Activated CD4-positive, alpha-beta T cell treated with anti-CD3 and anti-CD28 coated beads for 48 hours (primary cell): ENCODE measurements around the gene PDCD11.
"Not testable (repeated sequence)": the region's sequence is repeated elsewhere in the genome, so short reads cannot be mapped to it uniquely, and the experiment has no call there.

ENCODE experiments used
- DNase-seq: peaks from one replicate; pipeline ENCODE4 v3.0.0-alpha.2; 2020

Gene PDCD11

DNA sequence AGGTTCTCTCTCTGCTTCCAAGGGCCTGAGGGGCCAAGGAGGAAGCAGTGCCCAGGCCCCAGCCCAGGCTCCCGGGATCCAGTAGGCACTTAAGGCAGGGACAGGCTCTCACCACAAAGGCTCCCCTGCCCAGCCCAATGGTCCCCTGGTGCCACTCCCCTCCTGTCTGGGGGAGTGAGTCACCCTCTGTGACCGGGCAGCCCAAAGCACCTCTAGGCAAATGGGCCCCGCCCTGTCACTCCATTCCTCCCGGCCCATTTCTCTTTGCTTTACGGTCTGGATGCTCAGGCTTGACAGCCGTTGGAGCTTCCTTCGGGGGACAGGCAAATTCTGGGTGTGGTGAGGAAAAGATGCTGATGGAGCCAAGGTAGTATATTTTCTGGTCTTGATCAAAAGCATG, 82.7 kb downstream of the PDCD11 start, which contains the start of gene CALHM3:
CALHM3 (minus strand) TSS at position 106 of the 400 bp plus-strand sequence. CDS start 208 bp downstream, outside the sequence.
- DNase-seq: no peak

DNA sequence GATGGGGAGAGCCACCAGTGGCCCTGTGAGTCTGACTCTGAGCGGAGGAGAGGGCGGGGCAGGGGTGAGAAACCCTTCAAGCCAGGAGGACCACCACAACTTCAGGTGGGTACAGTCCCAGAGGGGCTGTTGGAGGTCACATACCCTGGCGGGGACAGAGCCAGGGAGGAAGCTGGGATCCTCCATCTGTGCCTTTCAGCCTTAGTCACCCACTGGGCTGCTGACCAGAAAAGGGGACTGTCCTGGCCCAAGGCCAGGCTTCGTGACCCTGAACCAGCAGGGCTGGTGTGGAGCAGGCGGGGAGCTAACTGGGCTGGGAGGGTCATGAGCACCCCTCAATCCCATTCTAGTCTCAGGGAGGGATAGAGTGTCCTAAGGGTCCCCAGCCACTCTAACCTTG, 84.1 kb downstream of the PDCD11 start:
- DNase-seq: no peak

DNA sequence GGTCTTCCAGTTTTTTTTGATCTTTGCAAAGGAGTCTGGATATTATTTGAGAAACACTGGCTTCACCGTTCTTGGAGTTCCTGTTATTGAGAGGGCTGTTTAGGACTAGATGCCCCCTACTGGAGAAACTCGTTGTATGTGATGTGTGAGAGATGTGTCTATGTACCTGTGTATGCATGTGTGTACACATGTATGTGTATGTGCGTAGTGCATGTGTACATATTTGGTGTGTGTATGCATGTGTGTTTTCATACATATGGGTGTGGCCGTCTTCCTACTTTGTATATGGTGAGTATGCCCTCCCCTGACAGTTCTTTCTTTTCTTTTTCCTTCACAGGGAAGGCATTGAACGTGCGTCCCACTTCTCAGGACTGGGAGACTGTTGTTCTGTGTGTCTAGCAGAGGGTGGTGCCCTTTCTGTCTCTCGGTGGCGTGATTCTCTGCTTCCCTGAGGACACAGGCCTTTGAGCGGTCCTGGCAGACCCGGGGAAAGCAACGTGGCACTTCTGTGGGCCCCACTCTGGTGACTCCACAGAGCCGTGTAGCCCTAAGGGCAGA, 85.6 kb downstream of the PDCD11 start:
- DNase-seq: no peak

DNA sequence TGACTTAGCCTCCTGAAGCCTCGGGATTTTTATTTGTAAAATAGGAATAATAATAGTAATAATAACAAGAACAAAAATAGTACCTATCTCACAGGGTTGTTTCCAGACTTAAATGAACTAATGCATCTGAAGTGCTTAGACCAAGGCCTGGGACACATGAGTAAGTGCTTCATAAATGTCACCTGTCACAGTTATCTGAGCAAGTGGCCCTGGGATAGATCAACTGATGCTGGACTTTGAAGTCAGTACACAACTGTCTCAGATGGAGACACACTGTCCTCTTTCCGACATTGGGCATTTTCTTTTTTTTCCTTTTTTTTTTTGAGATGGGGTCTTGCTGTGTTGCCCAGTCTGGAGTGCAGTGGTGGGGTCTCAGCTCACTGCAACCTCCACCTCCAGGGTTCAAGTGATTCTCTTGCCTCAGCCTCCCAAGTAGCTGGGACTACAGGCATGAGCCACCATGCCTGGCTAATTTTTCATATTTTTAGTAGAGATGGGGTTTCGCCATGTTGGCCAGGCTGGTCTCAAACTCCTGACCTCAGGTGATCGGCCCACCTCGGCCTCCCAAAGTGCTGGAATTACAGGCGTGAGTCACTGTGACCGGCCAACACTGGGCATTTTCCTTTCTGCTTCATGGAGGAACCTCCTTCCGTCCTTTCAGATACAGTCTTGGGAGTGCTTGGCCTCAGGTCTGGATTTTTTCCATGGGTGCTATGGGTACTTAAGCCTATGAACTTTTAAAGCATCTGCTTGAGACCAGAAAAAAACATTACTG, 90.4 kb downstream of the PDCD11 start:
- not testable (repeated sequence) for DNase-seq

DNA sequence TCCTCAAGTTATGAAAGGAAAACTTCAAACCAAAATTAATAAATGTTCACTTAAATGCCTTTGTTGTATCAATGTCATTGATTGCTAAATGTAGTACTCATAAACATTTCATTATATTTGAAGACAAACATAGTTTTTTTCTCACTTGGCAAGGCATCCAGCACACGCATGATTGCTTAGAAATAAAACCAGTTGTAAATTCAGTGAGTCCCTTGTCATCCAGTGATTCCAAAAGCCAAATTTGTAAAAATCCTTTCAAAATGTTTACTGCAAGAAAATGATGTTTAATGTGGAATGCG, 90.9 kb downstream of the PDCD11 start:
- no peak for DNase-seq

DNA sequence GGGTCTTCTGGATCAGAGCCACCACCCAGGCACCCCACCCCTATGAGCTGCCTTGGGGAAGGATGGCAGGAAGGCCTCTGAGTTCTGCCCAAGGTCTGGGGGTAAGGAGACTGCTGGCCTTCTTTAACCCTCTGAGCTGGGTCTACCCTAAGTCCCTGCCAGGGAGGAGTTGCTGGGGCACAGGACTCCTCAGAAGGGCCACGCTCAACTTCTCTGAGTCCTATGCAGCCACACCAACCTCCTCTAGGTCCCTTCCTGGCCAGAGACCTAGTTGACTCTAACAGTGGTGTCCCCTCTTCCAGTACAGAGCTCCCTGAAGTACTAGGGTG, 94.5 kb downstream of the PDCD11 start:
- DNase-seq: no peak

DNA sequence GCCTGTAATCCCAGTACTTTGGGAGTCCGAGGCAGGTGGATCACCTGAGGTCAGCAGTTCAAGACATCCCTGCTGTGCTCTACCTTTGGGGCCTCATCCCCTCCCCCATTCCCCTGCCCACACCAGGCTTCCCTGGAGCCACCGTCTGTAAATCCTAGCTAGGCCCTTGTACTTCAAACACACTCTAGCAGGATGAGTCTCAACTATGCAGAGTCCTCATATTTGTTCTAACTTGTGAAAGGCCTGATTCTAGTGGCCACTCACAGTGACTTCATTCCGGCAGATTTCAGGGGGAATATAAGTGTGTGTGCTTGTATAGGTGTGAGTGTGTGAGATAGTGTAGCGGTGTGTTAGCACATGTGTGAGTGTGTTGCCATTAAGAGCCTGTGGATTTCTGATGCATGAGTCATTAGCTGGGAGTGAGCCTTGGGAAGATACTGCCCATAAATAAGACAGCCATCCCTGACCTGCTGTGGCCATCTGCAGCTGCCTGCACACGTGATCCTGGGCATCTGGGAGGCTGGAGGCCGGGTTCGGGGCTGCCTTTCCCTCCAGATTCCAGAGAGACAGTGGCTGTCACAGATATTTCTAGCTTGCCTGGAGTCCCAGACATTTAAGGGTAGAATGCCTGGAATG, 95.4 kb downstream of the PDCD11 start:
- no peak for DNase-seq

- DNase-seq: no peak
Measured at GRCh38 chr10:103492655-103493261, 96.3 kb downstream of the PDCD11 start.

DNA sequence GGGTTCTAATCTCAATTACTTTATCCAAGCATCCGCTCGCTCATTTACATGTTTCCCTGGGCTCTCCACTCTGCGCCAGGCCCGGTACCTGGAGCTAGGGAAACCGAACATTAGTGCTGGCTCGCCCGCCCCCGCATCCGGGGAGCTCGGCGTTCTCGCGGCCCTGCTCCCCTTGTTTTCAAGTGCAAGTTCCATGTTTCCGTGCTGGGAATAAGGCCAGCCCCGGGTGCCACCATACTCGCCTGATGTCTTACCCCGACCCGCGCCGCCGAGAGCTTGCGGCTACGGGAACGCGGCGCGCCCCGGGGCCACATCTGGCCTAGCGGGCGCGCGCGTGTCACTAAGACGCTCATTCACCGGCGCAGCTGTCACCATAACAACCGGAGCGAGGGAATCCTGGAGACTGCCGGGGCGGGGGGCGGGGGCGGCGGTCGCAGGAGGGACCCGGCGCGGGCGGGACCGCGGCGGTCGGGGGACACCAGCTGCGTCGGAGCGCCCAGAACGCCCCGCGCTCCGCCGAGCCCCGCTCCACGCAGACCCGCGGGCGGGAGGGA, 97.0 kb downstream of the PDCD11 start, which contains the start of gene NEURL1:
NEURL1 (plus strand) TSS at position 344 of the 554 bp plus-strand sequence. CDS start 683 bp downstream, outside the sequence.
- DNase-seq: peak; percentile 31

DNA sequence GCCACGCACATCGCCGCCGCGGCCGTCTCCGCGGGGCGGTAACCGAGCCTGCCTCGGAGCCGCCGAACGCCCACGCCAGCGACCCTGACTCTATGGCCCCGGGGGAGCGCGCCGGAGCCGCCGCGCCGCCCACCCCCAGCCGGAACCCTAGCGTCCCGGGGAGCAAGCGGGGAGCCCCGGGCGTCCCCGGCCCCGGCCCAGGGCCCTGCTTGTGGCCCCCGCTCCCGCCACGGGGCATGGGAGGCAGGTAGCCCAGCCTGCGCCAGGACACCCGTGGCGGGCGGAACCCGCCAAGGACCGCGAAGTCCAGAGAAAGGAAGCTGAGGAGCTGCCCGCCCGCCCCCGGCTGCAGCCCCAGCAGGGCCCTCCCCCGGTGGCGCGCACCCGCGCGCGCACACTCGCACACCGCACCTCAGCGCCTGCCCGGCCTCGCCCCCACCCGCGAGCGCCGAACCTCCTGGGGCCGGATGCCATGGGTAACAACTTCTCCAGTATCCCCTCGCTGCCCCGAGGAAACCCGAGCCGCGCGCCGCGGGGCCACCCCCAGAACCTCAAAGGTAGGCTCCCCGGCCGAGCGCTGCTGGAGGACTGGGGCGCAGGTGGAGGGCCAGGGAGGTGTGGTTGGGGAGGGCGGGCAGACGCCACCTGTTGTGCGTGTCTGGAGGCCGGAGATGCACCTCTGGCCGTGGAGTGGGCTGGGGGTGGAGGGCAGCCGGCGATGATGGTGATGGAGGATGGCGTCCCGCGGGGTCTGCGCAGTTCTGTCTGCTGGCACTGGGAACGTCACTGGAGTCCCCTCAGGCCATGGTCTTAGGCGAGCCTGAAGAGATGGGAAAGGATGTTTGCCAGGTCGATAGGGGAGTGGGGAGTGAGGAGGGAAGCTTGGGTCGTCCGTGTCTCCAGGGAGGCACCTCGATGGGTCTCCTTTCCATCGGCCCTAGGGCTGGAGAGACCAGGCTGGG, 97.8 kb downstream of the PDCD11 start:
- peak; percentile 45 for DNase-seq

DNA sequence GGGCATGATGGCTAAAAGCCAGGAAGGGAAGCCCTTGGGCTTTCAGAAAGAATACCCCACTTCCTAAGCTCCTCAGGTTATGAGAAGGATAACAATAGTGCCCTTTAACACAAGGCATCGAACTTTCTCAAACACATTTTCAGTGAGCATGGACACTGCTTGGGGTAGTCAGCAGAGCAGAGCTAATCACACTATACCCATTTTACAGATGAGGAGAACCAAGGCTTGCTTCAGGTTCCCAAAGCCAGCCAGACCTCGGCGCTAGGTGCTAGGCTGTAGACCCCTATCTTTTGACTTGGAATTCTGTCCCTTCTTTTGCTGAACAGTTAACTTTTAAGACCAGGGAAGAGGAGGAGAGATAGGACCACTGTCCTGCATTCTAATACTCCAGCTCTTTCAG, 98.9 kb downstream of the PDCD11 start:
- no peak for DNase-seq
